Neural cell (in vitro differentiated cells): ENCODE results near the gene MKKS.

Experiments
- EZH2 ChIP-seq: fragments of 200-600, 300-800 bp; shearing (Covaris generic), sonication (generic); IDR thresholded peaks from 2 replicates; pipeline ENCODE4 v1.6.1; 2014; ENCODE audit warnings: antibody characterized with exemption, low read length, borderline replicate concordance, mild to moderate bottlenecking; ENCODE audit not compliant: insufficient read depth, poor library complexity, severe bottlenecking
- TF ChIP-seq, protein P1 (sequence below): fragments of 450-650 bp; IDR thresholded peaks from 2 replicates; pipeline ENCODE4 v1.5.1; 2014; ENCODE audit warnings: antibody characterized with exemption, mild to moderate bottlenecking, moderate library complexity; ENCODE audit not compliant: poor library complexity, severe bottlenecking

DNA sequence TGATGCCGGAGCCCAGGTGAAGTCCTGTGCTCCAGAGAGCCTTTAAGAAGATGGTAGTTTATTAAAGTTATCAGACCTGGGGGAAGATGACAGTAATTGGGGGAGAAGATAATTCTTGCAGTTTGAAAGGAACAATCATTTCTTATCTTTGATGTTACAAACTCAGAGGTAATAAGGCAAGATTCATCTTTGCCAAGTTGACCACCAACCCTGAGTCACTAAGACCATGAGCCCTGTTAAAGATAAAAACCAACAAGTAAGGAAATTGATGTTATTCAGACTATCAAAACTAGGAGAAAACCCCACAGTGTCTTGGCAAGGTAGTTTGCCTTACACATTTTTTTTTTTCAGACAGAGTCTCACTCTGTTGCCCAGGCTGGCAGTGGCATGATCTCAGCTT, 73.1 kb downstream of the MKKS start:
- no peak for TF ChIP-seq EZH2
- TF ChIP-seq, protein P1, sequence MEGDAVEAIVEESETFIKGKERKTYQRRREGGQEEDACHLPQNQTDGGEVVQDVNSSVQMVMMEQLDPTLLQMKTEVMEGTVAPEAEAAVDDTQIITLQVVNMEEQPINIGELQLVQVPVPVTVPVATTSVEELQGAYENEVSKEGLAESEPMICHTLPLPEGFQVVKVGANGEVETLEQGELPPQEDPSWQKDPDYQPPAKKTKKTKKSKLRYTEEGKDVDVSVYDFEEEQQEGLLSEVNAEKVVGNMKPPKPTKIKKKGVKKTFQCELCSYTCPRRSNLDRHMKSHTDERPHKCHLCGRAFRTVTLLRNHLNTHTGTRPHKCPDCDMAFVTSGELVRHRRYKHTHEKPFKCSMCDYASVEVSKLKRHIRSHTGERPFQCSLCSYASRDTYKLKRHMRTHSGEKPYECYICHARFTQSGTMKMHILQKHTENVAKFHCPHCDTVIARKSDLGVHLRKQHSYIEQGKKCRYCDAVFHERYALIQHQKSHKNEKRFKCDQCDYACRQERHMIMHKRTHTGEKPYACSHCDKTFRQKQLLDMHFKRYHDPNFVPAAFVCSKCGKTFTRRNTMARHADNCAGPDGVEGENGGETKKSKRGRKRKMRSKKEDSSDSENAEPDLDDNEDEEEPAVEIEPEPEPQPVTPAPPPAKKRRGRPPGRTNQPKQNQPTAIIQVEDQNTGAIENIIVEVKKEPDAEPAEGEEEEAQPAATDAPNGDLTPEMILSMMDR = no peak
